AG09309 (cell line): ENCODE measurements around the gene USP24.
A peak's percentile ranks its signal among the peaks of the same experiment; 100 is the strongest.

Source experiments
- DNase-seq: peaks from one replicate; pipeline ENCODE4 v3.0.0-alpha.2; 2010; ENCODE audit warnings: low read depth
- H3K4me3 ChIP-seq: 2 replicates; pipeline ENCODE4 v1.5.1; 2011; ENCODE audit warnings: mild to moderate bottlenecking, low read depth, low read length, moderate library complexity; ENCODE audit not compliant: control insufficient read depth
- TF ChIP-seq, protein P1 (sequence below): IDR thresholded peaks from 2 replicates; pipeline ENCODE4 v1.5.1; 2011; ENCODE audit warnings: mild to moderate bottlenecking, low read depth, low read length, inconsistent platforms; ENCODE audit not compliant: insufficient read depth, control insufficient read depth; ENCODE audit errors: missing control alignments

The USP24 gene

DNA sequence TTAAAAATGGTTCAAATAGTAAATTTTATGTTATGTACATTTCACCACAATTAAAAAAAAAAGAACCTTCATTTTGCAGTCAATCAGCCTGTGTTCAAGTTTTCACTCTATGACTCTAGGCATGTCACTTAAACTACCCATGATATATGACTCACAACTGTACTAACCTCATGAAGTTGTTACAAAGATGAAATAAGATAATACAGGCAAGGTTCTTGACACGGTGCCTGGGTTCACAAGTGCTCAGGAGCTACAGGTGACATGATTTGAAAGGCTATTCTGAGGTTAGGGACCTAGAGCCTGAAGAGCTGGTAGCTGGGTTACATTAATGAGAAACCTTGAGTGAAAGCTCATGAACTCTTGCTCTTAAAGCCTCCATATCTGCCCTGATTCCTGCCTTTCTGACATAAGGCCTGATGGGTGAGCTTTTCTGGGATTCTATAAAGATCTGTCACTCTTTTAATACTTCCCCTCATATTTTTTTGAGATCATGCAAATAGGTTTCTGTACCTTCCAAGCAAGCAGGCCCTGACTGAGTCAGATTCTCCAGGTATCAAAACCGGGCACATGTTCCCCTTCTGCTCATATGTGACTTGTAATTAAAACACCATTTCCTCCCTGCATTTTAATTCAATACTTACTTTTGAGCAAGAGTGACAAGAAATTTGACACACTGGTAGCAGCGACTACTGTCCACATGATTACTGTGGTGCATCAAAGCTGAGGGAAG, 141.8 kb downstream of the USP24 start:
- no peak for DNase-seq
- no peak overlapping the region for H3K4me3 ChIP-seq
- TF ChIP-seq, protein P1, sequence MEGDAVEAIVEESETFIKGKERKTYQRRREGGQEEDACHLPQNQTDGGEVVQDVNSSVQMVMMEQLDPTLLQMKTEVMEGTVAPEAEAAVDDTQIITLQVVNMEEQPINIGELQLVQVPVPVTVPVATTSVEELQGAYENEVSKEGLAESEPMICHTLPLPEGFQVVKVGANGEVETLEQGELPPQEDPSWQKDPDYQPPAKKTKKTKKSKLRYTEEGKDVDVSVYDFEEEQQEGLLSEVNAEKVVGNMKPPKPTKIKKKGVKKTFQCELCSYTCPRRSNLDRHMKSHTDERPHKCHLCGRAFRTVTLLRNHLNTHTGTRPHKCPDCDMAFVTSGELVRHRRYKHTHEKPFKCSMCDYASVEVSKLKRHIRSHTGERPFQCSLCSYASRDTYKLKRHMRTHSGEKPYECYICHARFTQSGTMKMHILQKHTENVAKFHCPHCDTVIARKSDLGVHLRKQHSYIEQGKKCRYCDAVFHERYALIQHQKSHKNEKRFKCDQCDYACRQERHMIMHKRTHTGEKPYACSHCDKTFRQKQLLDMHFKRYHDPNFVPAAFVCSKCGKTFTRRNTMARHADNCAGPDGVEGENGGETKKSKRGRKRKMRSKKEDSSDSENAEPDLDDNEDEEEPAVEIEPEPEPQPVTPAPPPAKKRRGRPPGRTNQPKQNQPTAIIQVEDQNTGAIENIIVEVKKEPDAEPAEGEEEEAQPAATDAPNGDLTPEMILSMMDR = no peak

DNA sequence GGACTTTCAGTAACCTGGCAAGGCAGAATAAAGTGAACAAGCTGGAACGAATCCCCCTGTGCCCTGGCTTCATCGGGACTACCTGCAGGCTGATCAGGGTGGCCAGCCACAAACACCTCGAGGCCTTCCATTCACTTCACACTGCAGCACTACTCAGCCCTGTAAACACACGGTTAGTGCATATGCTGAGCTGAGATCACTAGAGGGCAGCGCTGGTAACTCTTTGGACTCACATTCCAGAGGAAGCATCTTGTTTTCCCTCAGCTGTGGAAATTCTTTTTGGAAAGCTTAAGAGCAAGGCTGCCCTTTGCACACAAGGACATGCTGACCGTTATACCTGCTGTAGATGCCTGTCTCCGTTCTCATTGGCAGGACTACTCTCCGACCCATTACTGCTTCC, 143.7 kb downstream of the USP24 start:
- no peak for DNase-seq
- TF ChIP-seq, protein P1 = peak; percentile 48
- H3K4me3 ChIP-seq = no peak overlapping the region

DNA sequence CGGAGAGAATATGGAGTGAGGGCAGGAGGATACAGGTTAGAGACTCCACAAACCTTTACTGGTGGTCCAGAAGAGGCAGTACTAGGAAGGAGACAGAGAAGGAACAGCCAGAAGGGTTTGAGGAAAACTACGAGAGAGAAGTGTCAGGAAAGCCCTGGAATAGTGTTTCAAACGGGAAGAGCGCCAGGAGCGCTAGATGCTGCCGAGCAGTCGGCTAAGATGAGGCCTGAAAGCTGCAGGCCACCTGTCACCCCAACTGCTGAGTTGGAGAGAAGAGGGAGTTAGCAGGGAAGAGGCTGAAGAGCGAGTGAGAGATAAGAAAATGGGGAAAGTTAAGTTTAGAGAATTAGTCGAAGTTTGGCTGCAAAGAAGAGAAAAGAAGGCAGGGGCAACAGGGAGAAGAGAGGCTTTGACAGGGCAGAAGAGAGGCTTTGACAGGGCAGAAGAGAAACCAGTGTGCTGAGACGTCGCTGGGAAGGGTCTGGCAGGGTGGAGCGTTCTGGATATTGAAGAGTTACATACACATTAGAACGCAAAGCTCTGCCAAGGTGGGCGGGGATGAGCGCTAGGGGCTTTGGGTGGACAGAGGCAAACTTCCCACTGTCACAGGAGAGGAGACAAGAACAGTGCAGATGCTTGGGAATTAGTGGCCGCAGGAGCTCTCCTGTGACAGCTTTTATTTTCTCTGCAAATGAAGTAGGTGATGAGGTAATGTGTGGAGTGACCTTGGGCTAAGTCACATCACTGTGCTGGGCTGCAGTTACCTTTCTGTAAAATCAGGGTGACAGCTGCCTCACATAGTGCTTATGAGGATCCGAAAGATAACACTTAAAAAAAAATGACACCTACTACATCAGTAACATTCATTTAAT, 144.6 kb downstream of the USP24 start:
- TF ChIP-seq, protein P1 = no peak
- H3K4me3 ChIP-seq = no peak overlapping the region
- DNase-seq = no peak

DNA sequence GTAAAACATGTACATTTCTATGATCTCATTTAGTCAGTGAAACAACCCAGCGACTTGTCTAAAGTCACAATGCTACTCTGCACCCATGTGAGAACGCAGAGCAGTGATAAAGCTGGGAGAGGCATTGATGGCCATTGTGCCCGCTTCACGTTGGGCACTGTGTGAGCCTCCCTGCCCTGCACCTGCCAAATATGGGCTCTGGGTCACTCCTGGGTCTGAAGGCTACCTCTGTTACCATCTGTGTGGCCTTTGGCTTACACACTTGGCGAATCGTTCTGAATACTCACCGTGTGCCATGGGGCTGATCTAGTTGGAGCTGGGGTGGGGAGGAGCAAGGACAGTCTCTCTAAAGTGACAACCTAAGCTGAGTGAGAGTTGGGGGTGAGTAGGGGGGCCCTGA, 145.9 kb downstream of the USP24 start:
- TF ChIP-seq, protein P1 = no peak
- no peak for DNase-seq
- no peak overlapping the region for H3K4me3 ChIP-seq

DNA sequence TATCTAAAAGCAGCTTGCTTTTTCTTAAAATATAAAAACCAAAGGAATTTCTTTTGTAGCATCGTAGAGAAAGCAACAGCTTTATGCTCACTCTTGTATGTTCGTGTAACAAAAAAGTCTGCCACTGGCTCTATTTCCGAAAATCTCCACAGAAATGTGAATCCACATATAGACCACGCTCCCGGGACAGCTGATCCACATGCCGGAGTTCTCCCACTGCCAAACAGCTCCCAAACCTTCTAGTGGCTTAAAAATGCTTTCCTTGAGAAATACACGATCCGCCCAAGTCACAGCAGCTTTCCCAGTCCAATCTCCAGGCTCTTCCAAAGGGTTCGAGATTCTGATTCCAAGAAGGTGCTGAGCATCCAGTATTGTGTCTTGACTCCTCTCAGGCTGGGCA, 146.5 kb downstream of the USP24 start:
- TF ChIP-seq, protein P1 = no peak
- no peak overlapping the region for H3K4me3 ChIP-seq
- no peak for DNase-seq

DNA sequence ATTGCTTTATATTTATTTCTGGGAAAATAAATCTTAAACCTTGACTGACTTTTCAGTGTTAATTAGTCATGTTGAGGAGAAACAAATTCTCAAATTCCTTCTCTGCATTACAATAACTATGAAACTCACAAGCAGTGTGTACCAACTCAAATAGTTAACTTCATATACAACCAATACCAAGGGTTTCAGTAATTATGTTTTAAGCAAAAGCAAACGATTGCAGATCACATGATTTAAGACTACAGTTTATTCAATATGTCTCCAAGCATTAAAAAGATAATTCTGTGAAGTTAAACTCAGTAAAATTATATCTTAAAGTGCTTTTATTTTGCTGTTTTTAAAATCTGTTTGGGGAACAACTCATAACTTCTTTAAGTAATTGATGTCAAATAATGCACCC, 147.2 kb downstream of the USP24 start:
- no peak for DNase-seq
- no peak overlapping the region for H3K4me3 ChIP-seq
- TF ChIP-seq, protein P1 = no peak
